ENCODE data around the gene TRIM50. TPM values are rescaled to one million over a fixed set of nuclear protein-coding genes. Genes with fewer than 3 reads are reported as not detected.

TRIM50 gene
- polyA plus RNA-seq, 1 donor from 2014 or later = not detected

GRCh38 chr7:73345538-73345937 is 17.7 kb upstream of the TRIM50 start:
- no peaks in the 10 kb centered on the region for H4K20me1 ChIP-seq (ENCODE audit: insufficient read depth)
- H2AFZ ChIP-seq (ENCODE audit: low read depth, low read length) = no peak overlapping the region
- TF ChIP-seq REST (IDR thresholded peaks at IDR 0.05; ENCODE audit: borderline replicate concordance) (no peak), SMC3 (conservative IDR thresholded peaks at IDR 0.05; ENCODE audit: poor library complexity) (no peak), EZH2 (IDR thresholded peaks at IDR 0.05; ENCODE audit: borderline replicate concordance, insufficient read depth, low read length, poor library complexity, severe bottlenecking) (no peak)

GRCh38 chr7:73343671-73344380 is 15.9 kb upstream of the TRIM50 start:
- TF ChIP-seq TAF1 (IDR thresholded peaks at IDR 0.05; ENCODE audit: low read depth) = no peak
- no peak for TF ChIP-seq CTCF (IDR thresholded peaks at IDR 0.05; ENCODE audit: poor library complexity, severe bottlenecking)
- TF ChIP-seq SMC3 (conservative IDR thresholded peaks at IDR 0.05; ENCODE audit: poor library complexity) = no peak
- no peak for TF ChIP-seq EZH2 (IDR thresholded peaks at IDR 0.05; ENCODE audit: borderline replicate concordance, insufficient read depth, low read length, poor library complexity, severe bottlenecking)
- TF ChIP-seq EP300 (conservative IDR thresholded peaks at IDR 0.05; ENCODE audit: poor library complexity, severe bottlenecking) = no peak
- TF ChIP-seq POLR2AphosphoS5 (IDR thresholded peaks at IDR 0.05) = no peak
- no peak for TF ChIP-seq MXI1 (conservative IDR thresholded peaks at IDR 0.05; ENCODE audit: poor library complexity, severe bottlenecking)
- no peak for TF ChIP-seq RAD21 (conservative IDR thresholded peaks at IDR 0.05)
- TF ChIP-seq REST (IDR thresholded peaks at IDR 0.05; ENCODE audit: borderline replicate concordance) = no peak
- Histone ChIP-seq H3K27me3 (ENCODE audit: insufficient read depth, low read depth, low read length) (no peaks in the 10 kb centered on the region), H3K9ac (ENCODE audit: low read length) (no peak overlapping the region), H3F3A (ENCODE audit: insufficient read depth, low read length, poor library complexity, severe bottlenecking) (no peaks in the 10 kb centered on the region), H3K79me2 (replicated peaks; ENCODE audit: insufficient read depth, low read length) (no peaks in the 10 kb centered on the region), H3K4me2 (ENCODE audit: low read length) (no peak overlapping the region), H3K4me3 (ENCODE audit: low read length) (no peak overlapping the region), H4K20me1 (ENCODE audit: insufficient read depth) (no peaks in the 10 kb centered on the region), H3K9me3 (ENCODE audit: low read length) (no peaks in the 10 kb centered on the region), H2AFZ (ENCODE audit: low read depth, low read length) (no peak overlapping the region), H3K27ac (ENCODE audit: low read length) (no peak overlapping the region), H3K9me2 (ENCODE audit: insufficient read depth, low read length) (no peaks in the 10 kb centered on the region), H3K36me3 (ENCODE audit: insufficient read depth, low read length) (no peaks in the 10 kb centered on the region)

More at GRCh38 chr7:73345538-73345937, 17.7 kb upstream of the TRIM50 start:
- no peak overlapping the region for H3K4me3 ChIP-seq (ENCODE audit: low read length)
- H3K79me2 ChIP-seq (replicated peaks; ENCODE audit: insufficient read depth, low read length) = no peaks in the 10 kb centered on the region
- H3K4me2 ChIP-seq (ENCODE audit: low read length) = no peak overlapping the region
- no peak overlapping the region for H3K27ac ChIP-seq (ENCODE audit: low read length)
- H3K36me3 ChIP-seq (ENCODE audit: insufficient read depth, low read length) = no peaks in the 10 kb centered on the region
- no peak overlapping the region for H3K9ac ChIP-seq (ENCODE audit: low read length)
- H3K27me3 ChIP-seq (ENCODE audit: insufficient read depth, low read depth, low read length) = no peaks in the 10 kb centered on the region
- no peaks in the 10 kb centered on the region for H3K9me2 ChIP-seq (ENCODE audit: insufficient read depth, low read length)
- H3K9me3 ChIP-seq (ENCODE audit: low read length) = no peaks in the 10 kb centered on the region
- H3F3A ChIP-seq (ENCODE audit: insufficient read depth, low read length, poor library complexity, severe bottlenecking) = no peaks in the 10 kb centered on the region
